GM21528 (cell line): ENCODE measurements around the gene STIM2.
"Not testable (repeated sequence)": the region's sequence is repeated elsewhere in the genome, so short reads cannot be mapped to it uniquely, and the experiment has no call there.

Experiments used
- ATAC-seq: cut with Tn5 transposase; IDR thresholded peaks from one replicate; pipeline ENCODE4 v1.9.1; 2021; ENCODE audit warnings: mild to moderate bottlenecking, moderate library complexity; ENCODE audit not compliant: unreplicated experiment, low FRiP score

Gene STIM2

GRCh38 chr4:26860157-26860921, at the start of gene STIM2:
Gene STIM2, plus strand, starts transcription at chr4:26860841.
- ATAC-seq: peak; percentile 71

- ATAC-seq: not testable (repeated sequence)
Measured at GRCh38 chr4:26811571-26811970, 49.1 kb upstream of the STIM2 start.

GRCh38 chr4:26812049-26812714, 48.5 kb upstream of the STIM2 start:
- ATAC-seq: no peak

GRCh38 chr4:26813698-26814097, 46.9 kb upstream of the STIM2 start:
- ATAC-seq: no peak

- no peak for ATAC-seq
Measured at GRCh38 chr4:26815199-26815598, 45.4 kb upstream of the STIM2 start.

GRCh38 chr4:26815706-26816105, 44.9 kb upstream of the STIM2 start:
- ATAC-seq: no peak

GRCh38 chr4:26819026-26819425, 41.6 kb upstream of the STIM2 start:
- no peak for ATAC-seq

GRCh38 chr4:26819478-26820095, 41.1 kb upstream of the STIM2 start:
- no peak for ATAC-seq

- ATAC-seq: no peak
Measured at GRCh38 chr4:26820346-26820745, 40.3 kb upstream of the STIM2 start.

GRCh38 chr4:26821031-26821430, 39.6 kb upstream of the STIM2 start:
- no peak for ATAC-seq

GRCh38 chr4:26821677-26822503, 38.8 kb upstream of the STIM2 start:
- ATAC-seq: no peak

- peak; percentile 56 for ATAC-seq
Measured at GRCh38 chr4:26822546-26822945, 38.1 kb upstream of the STIM2 start.

GRCh38 chr4:26822974-26823373, 37.7 kb upstream of the STIM2 start:
- not testable (repeated sequence) for ATAC-seq

- ATAC-seq: no peak
Measured at GRCh38 chr4:26823583-26823982, 37.1 kb upstream of the STIM2 start.

- ATAC-seq: no peak
Measured at GRCh38 chr4:26824667-26825066, 36.0 kb upstream of the STIM2 start.

- ATAC-seq: peak; percentile 88
Measured at GRCh38 chr4:26826721-26827120, 33.9 kb upstream of the STIM2 start.

GRCh38 chr4:26827336-26827735, 33.3 kb upstream of the STIM2 start:
- ATAC-seq: not testable (repeated sequence)

- ATAC-seq: no peak
Measured at GRCh38 chr4:26827798-26828197, 32.8 kb upstream of the STIM2 start.

- ATAC-seq: no peak
Measured at GRCh38 chr4:26829018-26829417, 31.6 kb upstream of the STIM2 start.

GRCh38 chr4:26830033-26830432, 30.6 kb upstream of the STIM2 start:
- no peak for ATAC-seq

GRCh38 chr4:26830701-26831100, 29.9 kb upstream of the STIM2 start:
- no peak for ATAC-seq
